OCI-LY7 (cell line): ENCODE measurements around the gene DAP. TPM values are rescaled to one million over a fixed set of nuclear protein-coding genes. Genes with fewer than 3 reads are reported as not detected.

Source experiments
- BruUV-seq: library from RNA; stranded (reverse); fragments of 400-500 nt; replicated peaks from 2 replicates; lab custom pipeline; 2021; lab: Mats Ljungman, UMichigan
- CTCF ChIA-PET: fragments of 300-600 bp; sonication (Branson Sonifier 250); formaldehyde crosslinking; loops from one replicate; lab custom pipeline; 2022; ENCODE audit warnings: antibody characterized with exemption; ENCODE audit not compliant: unreplicated experiment; lab: Charles Lee
- POLR2A ChIA-PET: fragments of 300-600 bp; sonication (Branson Sonifier 250); formaldehyde crosslinking; loops from one replicate; lab custom pipeline; 2022; ENCODE audit warnings: antibody characterized with exemption; lab: Charles Lee
- DNase-seq: peaks from one replicate; pipeline ENCODE4 v3.0.0-alpha.2; 2015; ENCODE audit warnings: low spot score
- H2AFZ ChIP-seq: fragments of 200-600 bp; sonication (generic), shearing (Covaris generic); 2 replicates; pipeline ENCODE4 v1.6.1; 2014; ENCODE audit warnings: mild to moderate bottlenecking, antibody characterized with exemption, low read length, moderate library complexity
- H3K27ac ChIP-seq: fragments of 200-600 bp; sonication (generic); 2 replicates; pipeline ENCODE4 v1.5.1; 2014; ENCODE audit warnings: mixed run types, low read depth, mild to moderate bottlenecking, moderate library complexity, low read length, inconsistent platforms; ENCODE audit not compliant: poor library complexity, severe bottlenecking
- H3K36me3 ChIP-seq: fragments of 200-600 bp; sonication (generic); 2 replicates; pipeline ENCODE4 v1.6.1; 2014; ENCODE audit warnings: mild to moderate bottlenecking, antibody characterized with exemption, low read length, moderate library complexity, mixed read lengths; ENCODE audit not compliant: insufficient read depth
- H3K4me1 ChIP-seq: fragments of 200-600 bp; sonication (generic); 2 replicates; pipeline ENCODE4 v1.5.1; 2014; ENCODE audit warnings: mild to moderate bottlenecking, low read length; ENCODE audit not compliant: insufficient read depth, poor library complexity, severe bottlenecking
- H3K4me2 ChIP-seq: fragments of 200-600 bp; sonication (generic); 2 replicates; pipeline ENCODE4 v1.6.1; 2014; ENCODE audit warnings: mild to moderate bottlenecking, low read length
- H3K4me3 ChIP-seq: fragments of 200-600 bp; sonication (generic); 2 replicates; pipeline ENCODE4 v1.5.1; 2014; ENCODE audit warnings: mild to moderate bottlenecking, low read depth, low read length; ENCODE audit not compliant: poor library complexity, severe bottlenecking
- H3K79me2 ChIP-seq: fragments of 200-600 bp; sonication (generic); 2 replicates; pipeline ENCODE4 v1.6.1; 2016; ENCODE audit warnings: low read depth, mild to moderate bottlenecking, low read length, moderate library complexity, mixed read lengths; ENCODE audit not compliant: insufficient read depth
- H3K9me2 ChIP-seq: fragments of 200-600 bp; sonication (generic); 2 replicates; pipeline ENCODE4 v1.6.1; 2016; ENCODE audit warnings: mild to moderate bottlenecking, low read length, mixed read lengths; ENCODE audit not compliant: insufficient read depth
- H3K9me3 ChIP-seq: fragments of 200-600 bp; sonication (generic); 2 replicates; pipeline ENCODE4 v1.6.1; 2014; ENCODE audit warnings: mild to moderate bottlenecking, mixed run types, low read length, mixed read lengths
- H4K20me1 ChIP-seq: fragments of 200-600 bp; sonication (generic); 2 replicates; pipeline ENCODE4 v1.6.1; 2014; ENCODE audit warnings: mild to moderate bottlenecking, antibody characterized with exemption, low read length, moderate library complexity, mixed read lengths; ENCODE audit not compliant: insufficient read depth
- CTCF ChIP-seq: fragments of 200-600 bp; sonication (generic); conservative IDR thresholded peaks from 2 replicates; pipeline ENCODE4 v1.5.1; 2014; ENCODE audit warnings: mild to moderate bottlenecking, antibody characterized with exemption, low read length, moderate library complexity, mixed read lengths
- EZH2phosphoT487 ChIP-seq: fragments of 200-600 bp; sonication (generic); IDR thresholded peaks from 2 replicates; pipeline ENCODE4 v1.6.1; 2018; ENCODE audit warnings: low read depth, borderline replicate concordance, mild to moderate bottlenecking, mixed run types, antibody characterized with exemption, low read length, moderate library complexity, mixed read lengths
- intact Hi-C: fragments of 100-400 bp; cut with micrococcal nuclease; formaldehyde crosslinking; loops from one replicate; pipeline ENCODE4 v1.10.0; 2022; ENCODE audit not compliant: unreplicated experiment
- small RNA-seq: library from RNA; depleted of rRNA; stranded (forward); fragments of <200 nt; gene quantifications from one replicate; pipeline ENCODE3, GENCODE V24; 2014
- total RNA-seq, 2 experiments: library from RNA; depleted of rRNA in 1 of 2; stranded (reverse); fragments of >200 nt in 1 of 2; shearing (Covaris generic) in 1 of 2; gene quantifications; 2 replicates each; pipeline ENCODE4 v1.2.3, GENCODE V29; 2014 to 2022

The DAP gene
- total RNA-seq, 2 experiments from 2014 or later = 21.5 to 96.1 TPM

- H3K9me2 ChIP-seq = no peaks in the 10 kb centered on the region
- peaks cover 64% of the 10 kb centered on the region for H3K4me1 ChIP-seq
- no peak overlapping the region for H3K4me2 ChIP-seq
Measured at GRCh38 chr5:10629682-10630081, 131.4 kb downstream of the DAP start.

More at GRCh38 chr5:10629682-10630081, 131.4 kb downstream of the DAP start:
- DNase-seq = no peak
- H3K9me3 ChIP-seq = peaks cover 3% of the 10 kb centered on the region; the same call in 1 of the 2 replicates
- intact Hi-C loops = loop anchor here (2.0 to 5.0 kb wide), 4 partner anchors 122 to 345 kb away; partner anchors contain the start of genes DAP and MARCHF6
- TF ChIP-seq CTCF (no peak), EZH2phosphoT487 (no peak)
- H3K4me3 ChIP-seq = no peak overlapping the region
- POLR2A ChIA-PET = interaction anchor here (0.9 to 1.2 kb wide), 3 partner anchors 9 to 174 kb away, joined by 3 to 5 read pairs (median 3); no protein-coding TSS in a partner anchor
- BruUV-seq = no TSS peak
- no peaks in the 10 kb centered on the region; the same call in 1 of the 2 replicates for H3K36me3 ChIP-seq
- H3K27ac ChIP-seq = no peak overlapping the region
- no peak overlapping the region for H2AFZ ChIP-seq
- H3K79me2 ChIP-seq = no peaks in the 10 kb centered on the region; the same call in 1 of the 2 replicates
- no peaks in the 10 kb centered on the region for H4K20me1 ChIP-seq
- CTCF ChIA-PET = interaction anchor here (1.4 to 1.6 kb wide), 2 partner anchors 22 to 178 kb away, joined by 3 to 6 read pairs; no protein-coding TSS in a partner anchor

Small RNA genes lying within 50 kb of the gene (small RNA-seq; reads per million reads assigned to genes)
- not detected for gene AC012629.4

Other genes starting within 250 kb of the DAP start
- gene ANKRD33B, start 197.2 kb downstream of the DAP start, total RNA-seq (2014; rRNA removed; shearing (Covaris generic)) = 5.6 TPM in 2 replicates
- gene ANKRD33B, start 197.2 kb downstream of the DAP start, total RNA-seq (2022) = 10.1 and 11.4 TPM in 2 replicates